Urinary bladder (tissue), 4 donors: ENCODE data around the gene NANOGP8. TPM values are rescaled to one million over a fixed set of nuclear protein-coding genes. Genes with fewer than 3 reads are reported as not detected.
A peak's percentile ranks its signal among the peaks of the same experiment; 100 is the strongest.
"Not testable (repeated sequence)": the region's sequence is repeated elsewhere in the genome, so short reads cannot be mapped to it uniquely, and the experiment has no call there.

ENCODE experiments used
- DNase-seq: peaks from one replicate; pipeline ENCODE4 v3.0.0-alpha.2; 2015; ENCODE audit errors: extremely low spot score
- H3K27ac ChIP-seq: one replicate; pipeline ENCODE4 v1.5.1; 2013; ENCODE audit warnings: low read depth, mild to moderate bottlenecking, moderate library complexity
- H3K36me3 ChIP-seq: one replicate; pipeline ENCODE4 v1.6.1; 2013; ENCODE audit warnings: mild to moderate bottlenecking, moderate library complexity; ENCODE audit not compliant: insufficient read depth
- H3K4me1 ChIP-seq: one replicate; pipeline ENCODE4 v1.6.1; 2013; ENCODE audit warnings: mild to moderate bottlenecking, moderate library complexity; ENCODE audit not compliant: insufficient read depth
- H3K4me3 ChIP-seq: one replicate; pipeline ENCODE4 v1.5.1; 2013; ENCODE audit warnings: low read depth, low read length
- WGBS: extraction: QIAGEN DNeasy Blood & Tissue Kit; methylation state at CpG from one replicate; pipeline ENCODE4 v1.1.7; 2013; 5-methylcytosine and 5-hydroxymethylcytosine counted together
- polyA plus RNA-seq: library from polyadenylated mRNA; stranded (reverse); fragments of 200-250 nt; gene quantifications from one replicate; pipeline ENCODE4 v1.2.3, GENCODE V29; 2013
- total RNA-seq: library from RNA; depleted of rRNA; stranded (reverse); fragments of >200 nt; gene quantifications from one replicate; pipeline ENCODE4 v1.2.3, GENCODE V29; 2014
- donor health status: healthy with polysubstance abuse.
- donor health status: healthy.

NANOGP8 gene
- total and polyA plus RNA-seq, 2 donors: 0.53 TPM; not detected in 1

DNA sequence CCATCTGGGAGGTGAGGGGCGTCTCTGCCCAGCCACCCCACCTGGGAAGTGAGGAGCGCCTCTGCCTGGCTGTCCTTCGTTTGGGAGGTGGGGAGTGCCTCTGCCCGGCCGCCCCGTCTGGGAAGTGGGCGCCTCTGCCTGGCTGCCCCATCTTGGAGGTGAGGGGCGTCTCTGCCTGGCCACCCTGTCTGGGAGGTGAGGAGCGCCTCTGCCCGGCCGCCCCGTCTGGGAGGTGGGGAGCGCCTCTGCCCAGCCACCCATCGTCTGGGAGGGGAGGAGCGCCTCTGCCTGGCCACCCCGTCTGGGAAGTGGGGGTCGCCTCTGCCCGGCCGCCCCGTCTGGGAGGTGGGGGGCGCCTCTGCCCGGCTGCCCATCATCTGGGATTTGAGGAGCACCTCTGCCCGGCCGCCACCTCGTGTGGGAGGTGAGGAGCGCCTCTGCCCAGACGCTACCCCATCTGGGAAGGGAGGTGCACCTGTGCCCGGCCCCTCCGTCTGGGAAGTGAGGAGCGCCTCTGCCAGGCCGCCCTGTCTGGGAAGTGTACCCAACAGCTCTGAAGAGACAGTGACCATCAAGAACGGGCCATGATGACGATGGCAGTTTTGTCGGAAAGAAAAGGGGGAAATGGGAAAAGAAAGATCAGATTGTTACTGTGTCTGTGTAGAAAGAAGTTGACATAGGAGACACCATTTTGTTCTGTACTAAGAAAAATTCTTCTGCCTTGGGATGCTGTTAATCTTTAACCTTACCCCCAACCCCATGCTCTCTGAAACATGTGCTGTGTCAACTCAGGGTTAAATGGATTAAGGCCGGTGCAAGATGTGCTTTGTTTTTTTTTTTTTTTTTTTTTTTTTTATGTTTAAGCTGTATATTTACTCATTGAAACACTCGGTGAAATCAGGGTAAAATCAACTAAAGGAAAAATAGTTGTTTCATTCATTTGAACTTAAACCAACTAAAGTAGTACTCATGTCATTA is 2.4 kb downstream of the NANOGP8 start:
- not testable (repeated sequence) for DNase-seq, H3K36me3 ChIP-seq, H3K27ac ChIP-seq, H3K4me1 ChIP-seq, H3K4me3 ChIP-seq
- 97% methylated on average over 36 of the region's 36 CpGs for WGBS

DNA sequence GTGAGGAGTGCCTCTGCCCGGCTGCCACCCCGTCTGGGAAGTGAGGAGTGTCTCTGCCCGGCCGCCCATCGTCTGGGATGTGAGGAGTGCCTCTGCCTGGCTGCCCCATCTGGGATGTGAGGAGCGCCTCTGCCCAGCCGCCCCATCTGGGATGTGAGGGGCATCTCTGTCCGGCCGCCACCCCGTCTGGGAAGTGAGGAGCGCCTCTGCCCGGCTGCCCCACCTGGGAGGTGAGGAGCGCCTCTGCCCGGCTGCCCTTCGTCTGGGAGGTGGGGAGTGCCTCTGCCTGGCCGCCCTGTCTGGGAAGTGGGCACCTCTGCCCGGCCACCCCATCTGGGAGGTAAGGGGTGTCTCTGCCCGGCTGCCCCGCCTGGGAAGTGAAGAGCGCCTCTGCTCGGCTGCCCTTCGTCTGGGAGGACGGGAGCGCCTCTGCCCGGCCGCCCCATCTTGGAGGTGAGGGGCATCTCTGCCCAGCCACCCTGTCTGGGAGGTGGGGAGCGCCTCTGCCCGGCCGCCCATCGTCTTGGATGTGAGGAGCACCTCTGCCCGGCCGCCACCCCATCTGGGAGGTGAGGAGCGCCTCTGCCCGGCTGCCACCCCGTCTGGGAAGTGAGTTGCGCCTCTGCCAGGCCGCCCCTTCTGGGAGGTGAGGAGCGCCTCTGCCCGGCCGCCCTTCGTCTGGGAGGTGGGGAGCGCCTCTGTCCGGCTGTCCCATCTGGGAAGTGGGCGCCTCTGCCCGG is 3.3 kb downstream of the NANOGP8 start:
- DNase-seq, H3K36me3 ChIP-seq, H3K4me1 ChIP-seq, H3K27ac ChIP-seq, H3K4me3 ChIP-seq: not testable (repeated sequence)
- WGBS: 96% methylated on average over 45 of the region's 45 CpGs

DNA sequence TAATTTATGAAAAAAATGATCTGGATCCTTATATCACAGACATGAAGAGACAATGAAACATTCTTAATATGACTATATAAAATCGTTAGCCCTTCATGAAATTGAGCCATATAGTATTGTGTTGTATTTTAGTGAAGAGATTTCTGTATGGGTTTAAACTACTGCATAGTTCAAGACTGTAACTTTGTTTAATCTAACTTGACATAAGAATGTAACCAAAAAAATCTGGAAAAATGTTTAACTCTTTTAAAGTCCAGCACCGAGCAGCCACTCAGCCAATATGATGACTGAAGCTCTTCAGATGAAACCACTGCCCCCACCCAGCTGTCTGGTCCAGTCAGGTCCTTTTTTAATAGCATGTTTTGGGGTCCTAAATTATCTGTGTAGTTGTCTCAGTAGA is 4.9 kb downstream of the NANOGP8 start:
- no peak for DNase-seq
- 28% methylated on average over 2 of the region's 2 CpGs for WGBS
- H3K27ac ChIP-seq: no peak overlapping the region
- H3K4me3 ChIP-seq: no peak overlapping the region
- H3K4me1 ChIP-seq: no peaks in the 10 kb centered on the region
- H3K36me3 ChIP-seq: no peaks in the 10 kb centered on the region

DNA sequence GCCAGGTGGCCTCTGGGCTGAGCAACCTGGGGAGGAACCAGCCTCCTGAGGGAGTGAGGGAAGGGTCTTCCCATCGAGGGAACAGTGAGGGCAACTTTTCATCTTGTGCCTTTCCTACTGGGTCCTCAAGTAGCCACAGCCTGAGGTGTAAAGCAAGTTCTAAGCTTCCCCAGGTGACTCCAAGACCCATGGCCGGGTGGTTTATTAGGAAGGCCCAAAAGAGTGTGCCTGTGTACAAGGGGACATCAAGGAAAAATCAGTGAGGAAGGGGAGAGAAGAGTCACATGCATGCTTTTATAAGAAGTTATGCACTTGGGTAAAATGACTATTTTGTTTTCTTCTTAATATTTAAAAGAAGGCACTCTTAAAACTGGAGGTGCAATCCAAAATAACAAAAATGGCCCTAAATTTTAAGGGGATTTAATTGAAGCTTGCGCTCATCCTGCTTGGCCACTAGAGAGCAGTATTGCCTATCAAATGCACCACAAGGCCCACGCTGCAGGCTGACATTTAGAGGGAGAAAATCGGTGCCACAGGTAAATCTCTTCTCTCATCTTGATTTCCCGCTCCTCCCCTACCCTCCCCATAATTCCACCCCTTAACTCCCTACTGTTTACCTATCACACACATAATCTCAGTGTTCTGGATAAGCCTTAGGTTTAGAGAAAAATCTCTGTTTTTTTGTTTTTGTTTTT is 6.7 kb downstream of the NANOGP8 start:
- Histone ChIP-seq H3K36me3 (no peaks in the 10 kb centered on the region), H3K27ac (no peak overlapping the region), H3K4me3 (no peak overlapping the region), H3K4me1 (no peaks in the 10 kb centered on the region)
- no peak for DNase-seq
- 28% methylated on average over 6 of the region's 6 CpGs for WGBS

DNA sequence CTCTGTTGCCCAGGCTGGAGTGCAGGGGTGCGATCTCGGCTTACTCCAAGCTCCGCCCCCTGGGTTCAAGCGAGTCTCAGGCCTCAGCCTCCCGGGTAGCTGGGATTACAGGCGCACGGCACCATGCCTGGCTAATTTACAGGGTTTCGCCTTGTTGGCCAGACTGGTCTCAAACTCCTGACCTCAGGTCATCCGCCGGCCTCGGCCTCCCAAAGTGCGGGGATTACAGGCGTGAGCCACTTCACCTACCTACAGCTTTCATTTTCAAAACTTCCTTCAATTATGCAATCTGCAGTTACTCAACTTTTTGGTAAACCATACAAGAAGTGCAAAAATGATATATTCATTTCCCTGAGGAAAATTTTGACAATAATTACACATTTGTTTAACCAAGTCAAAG is 14.0 kb downstream of the NANOGP8 start:
- H3K4me3 ChIP-seq: no peak overlapping the region
- 95% methylated on average over 13 of the region's 13 CpGs for WGBS
- no peaks in the 10 kb centered on the region for H3K36me3 ChIP-seq
- H3K4me1 ChIP-seq: no peaks in the 10 kb centered on the region
- DNase-seq: no peak
- H3K27ac ChIP-seq: no peak overlapping the region

DNA sequence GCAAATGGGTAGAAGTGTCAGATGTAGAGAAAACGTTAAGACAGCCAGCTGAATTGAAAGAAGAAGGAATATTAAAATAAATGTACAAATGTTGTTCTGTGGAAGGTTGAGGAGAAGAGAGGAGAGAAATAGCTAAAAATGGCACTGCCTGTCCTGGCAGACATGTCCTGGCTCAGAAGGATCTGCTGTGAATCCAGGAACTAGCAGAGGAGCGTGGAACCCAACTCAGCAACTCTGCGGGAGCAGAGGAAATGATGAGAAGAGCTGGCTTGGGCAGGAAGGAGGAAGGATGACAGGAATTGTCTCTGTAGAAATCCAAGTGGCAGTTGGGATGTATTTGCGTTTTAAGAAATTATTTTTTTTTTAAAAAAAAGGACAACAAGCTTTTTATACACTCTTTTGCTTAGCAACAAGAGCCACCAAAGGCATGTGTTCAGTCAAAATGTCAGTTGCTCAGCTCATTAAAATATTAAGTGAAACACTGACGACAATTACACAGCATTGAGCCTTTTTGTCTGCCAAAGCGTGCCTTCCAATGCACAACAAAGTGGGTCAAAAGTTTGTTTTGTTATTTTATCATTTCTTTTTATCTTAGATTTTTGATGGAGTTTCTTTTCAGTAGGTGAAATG is 16.1 kb downstream of the NANOGP8 start:
- no peak overlapping the region for H3K27ac ChIP-seq
- WGBS: 58% methylated on average over 6 of the region's 6 CpGs
- H3K4me3 ChIP-seq: no peak overlapping the region
- DNase-seq: no peak
- H3K36me3 ChIP-seq: no peaks in the 10 kb centered on the region
- H3K4me1 ChIP-seq: no peaks in the 10 kb centered on the region

DNA sequence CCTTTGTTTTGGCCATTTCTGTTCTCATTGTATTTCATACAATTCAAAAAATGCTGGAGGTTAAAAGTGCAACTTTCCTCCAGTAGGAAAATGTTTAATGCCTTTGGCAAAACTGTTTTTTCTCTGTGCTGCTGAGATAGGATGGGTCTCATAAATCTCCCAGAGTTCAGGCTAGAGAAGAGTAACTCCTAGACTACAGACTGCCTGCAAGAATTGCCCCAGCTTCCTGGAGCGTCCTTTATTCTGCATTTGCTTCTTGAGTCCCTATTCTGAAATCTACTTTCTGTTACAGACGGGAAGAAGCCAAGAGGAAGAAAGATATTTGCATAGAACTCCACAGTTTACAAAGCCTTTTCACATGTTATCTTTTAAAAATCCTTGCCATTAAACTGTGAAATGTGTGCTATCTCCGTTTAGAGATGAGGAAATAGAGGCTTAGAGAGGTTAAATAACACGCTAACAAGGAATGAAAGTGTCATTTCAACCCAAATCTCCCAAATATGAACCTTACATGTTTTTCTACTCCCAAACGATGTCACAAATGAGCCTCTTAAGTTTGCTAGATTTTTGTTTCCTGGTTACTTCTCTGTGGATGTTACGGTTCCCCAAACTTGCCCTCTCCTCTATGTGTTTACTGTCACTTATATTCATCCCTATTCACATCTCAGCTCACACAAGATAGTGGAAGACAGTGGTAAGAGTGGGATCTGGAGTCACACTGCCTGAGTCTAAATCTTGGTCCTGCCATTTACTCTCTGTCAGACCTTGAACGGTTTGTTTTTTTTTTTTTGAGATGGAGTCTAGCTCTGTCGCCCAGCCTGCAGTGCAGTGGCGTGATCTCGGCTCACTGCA is 17.4 kb downstream of the NANOGP8 start:
- DNase-seq: no peak
- WGBS: 32% methylated on average over 10 of the region's 10 CpGs
- Histone ChIP-seq H3K4me3 (no peak overlapping the region), H3K4me1 (no peaks in the 10 kb centered on the region), H3K36me3 (no peaks in the 10 kb centered on the region), H3K27ac (peak overlapping the region; percentile 50)

DNA sequence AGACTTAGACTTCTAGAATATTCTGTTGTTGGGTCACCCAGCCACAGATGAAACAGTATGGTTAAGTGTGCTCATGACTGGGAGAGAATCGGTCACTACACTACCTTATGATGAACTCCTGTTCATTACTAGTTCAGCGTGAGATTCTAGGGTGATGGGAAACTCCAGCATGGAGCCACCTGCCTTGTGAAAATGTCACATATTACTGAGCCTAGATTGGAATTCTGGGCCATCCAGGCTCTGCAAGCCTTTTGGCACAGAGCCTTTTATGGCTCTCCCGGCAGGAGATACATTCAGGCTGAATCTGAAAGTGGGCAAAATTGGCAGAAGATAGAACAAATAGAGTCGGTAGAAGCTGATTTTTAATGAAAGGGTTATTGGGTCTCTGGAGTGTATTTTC is 19.0 kb downstream of the NANOGP8 start:
- WGBS: 80% methylated on average over 4 of the region's 4 CpGs
- no peaks in the 10 kb centered on the region for H3K4me1 ChIP-seq
- H3K27ac ChIP-seq: no peak overlapping the region
- no peak overlapping the region for H3K4me3 ChIP-seq
- H3K36me3 ChIP-seq: no peaks in the 10 kb centered on the region
- no peak for DNase-seq

DNA sequence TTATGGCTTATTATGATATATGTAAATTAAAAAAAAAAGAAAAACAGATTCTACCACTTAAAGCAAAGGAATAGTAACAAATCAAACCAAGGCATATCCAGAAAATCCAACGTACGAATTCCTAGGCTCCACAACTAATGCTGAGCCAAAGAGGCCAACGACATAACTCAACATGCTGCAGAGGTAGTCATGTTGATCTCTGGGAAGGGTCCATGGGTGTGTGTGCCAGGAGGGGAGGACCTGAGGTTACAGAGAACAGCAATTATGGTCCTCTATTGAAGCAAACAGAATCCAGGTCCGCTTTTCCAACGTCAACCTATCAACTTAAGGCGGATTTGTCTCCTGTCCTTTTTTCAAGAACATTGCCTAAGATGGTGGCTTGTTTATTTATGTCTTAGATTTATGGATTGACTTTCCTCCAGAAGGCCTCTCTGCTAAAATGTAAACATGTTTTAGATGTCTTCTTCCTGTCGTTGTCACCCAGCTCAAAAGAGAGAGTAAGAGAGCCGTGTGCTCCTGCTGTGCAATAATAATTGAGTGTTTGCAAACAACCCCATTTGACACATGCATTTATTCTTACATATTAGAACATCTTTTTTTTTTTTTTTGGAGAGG is 20.4 kb downstream of the NANOGP8 start:
- DNase-seq: no peak
- Histone ChIP-seq H3K27ac (no peak overlapping the region), H3K36me3 (no peaks in the 10 kb centered on the region), H3K4me3 (no peak overlapping the region), H3K4me1 (no peaks in the 10 kb centered on the region)
- 39% methylated on average over 8 of the region's 8 CpGs for WGBS

DNA sequence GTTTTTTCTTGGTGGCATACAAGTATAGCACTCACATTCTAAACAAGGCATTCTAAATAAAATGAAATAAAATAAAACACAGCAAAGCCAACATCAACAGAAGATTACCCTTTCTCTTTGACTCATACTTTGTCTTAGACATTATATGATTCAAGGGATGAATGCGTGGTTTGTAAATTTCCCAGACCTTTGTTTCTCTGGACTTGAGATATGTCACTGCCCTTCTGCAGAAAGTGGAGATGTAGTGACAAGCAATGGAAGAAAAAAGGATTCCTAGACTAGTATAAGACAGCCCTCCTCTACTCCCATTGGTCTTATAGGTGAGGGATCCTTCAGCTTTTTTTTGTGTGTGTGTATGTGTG is 22.4 kb downstream of the NANOGP8 start:
- DNase-seq: no peak
- 90% methylated on average over 1 of the region's 1 CpG for WGBS
- Histone ChIP-seq H3K27ac (no peak overlapping the region), H3K36me3 (no peaks in the 10 kb centered on the region), H3K4me1 (no peaks in the 10 kb centered on the region), H3K4me3 (no peak overlapping the region)

DNA sequence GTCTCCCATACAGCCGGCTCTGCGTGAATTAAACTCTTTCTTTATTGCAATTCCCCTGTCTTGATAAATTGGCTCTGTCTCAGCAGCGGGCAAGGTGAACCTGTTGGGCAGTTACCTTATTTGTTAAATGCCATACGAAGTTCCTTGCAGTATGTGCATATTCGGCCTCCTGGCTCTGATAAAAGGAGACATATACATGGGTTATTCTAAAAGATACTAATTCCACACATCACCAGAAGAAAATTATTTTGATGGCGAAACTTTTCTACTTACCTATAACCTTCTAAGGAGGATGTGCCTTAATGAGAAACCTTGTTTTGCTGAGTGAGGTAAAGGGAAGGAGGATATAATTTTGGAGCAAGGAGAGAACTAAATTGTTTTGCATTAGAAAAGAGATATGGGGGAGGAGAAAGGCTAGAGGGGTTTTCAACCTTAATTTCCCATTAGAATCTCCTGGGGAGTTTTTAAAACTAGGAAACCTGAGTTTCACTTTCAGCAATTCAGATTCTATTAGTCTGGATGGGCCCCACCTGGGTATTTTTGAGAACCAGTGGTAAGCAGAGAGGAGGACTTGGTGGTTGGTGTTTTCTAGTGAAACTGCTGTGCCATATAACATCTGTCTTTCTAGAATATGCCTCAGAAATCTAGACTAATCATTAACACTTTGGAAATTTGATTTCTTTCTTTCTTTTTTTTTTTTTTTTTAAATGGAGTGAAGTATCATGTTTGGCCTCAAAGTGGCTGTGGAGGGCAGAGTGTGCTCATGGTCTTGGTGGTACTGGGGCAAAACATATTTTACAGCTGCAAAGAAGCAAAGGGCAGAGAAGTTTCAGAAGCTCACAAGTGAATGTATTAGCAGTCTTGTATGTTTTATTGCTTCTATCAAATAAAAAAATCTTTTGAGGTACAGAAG is 23.0 kb downstream of the NANOGP8 start:
- 58% methylated on average over 6 of the region's 6 CpGs for WGBS
- Histone ChIP-seq H3K4me1 (no peaks in the 10 kb centered on the region), H3K36me3 (no peaks in the 10 kb centered on the region), H3K4me3 (no peak overlapping the region), H3K27ac (no peak overlapping the region)
- DNase-seq: no peak
